A673 (cell line): ENCODE results near the gene FBXO3.

ENCODE experiments used
- EZH2 ChIP-seq: fragments of 200-600 bp; sonication (generic); IDR thresholded peaks from 2 replicates; pipeline ENCODE4 v1.6.1; 2017; ENCODE audit warnings: borderline replicate concordance, low read depth, mild to moderate bottlenecking, mixed read lengths, antibody characterized with exemption, low read length; ENCODE audit not compliant: poor library complexity, severe bottlenecking
- TF ChIP-seq, protein P1 (sequence below): fragments of 300-800, 200-600 bp; sonication (generic); conservative IDR thresholded peaks from 2 replicates; pipeline ENCODE4 v1.5.1; 2017; ENCODE audit warnings: low read depth, mild to moderate bottlenecking, antibody characterized with exemption, low read length, moderate library complexity, mixed read lengths

- TF ChIP-seq, protein P1, sequence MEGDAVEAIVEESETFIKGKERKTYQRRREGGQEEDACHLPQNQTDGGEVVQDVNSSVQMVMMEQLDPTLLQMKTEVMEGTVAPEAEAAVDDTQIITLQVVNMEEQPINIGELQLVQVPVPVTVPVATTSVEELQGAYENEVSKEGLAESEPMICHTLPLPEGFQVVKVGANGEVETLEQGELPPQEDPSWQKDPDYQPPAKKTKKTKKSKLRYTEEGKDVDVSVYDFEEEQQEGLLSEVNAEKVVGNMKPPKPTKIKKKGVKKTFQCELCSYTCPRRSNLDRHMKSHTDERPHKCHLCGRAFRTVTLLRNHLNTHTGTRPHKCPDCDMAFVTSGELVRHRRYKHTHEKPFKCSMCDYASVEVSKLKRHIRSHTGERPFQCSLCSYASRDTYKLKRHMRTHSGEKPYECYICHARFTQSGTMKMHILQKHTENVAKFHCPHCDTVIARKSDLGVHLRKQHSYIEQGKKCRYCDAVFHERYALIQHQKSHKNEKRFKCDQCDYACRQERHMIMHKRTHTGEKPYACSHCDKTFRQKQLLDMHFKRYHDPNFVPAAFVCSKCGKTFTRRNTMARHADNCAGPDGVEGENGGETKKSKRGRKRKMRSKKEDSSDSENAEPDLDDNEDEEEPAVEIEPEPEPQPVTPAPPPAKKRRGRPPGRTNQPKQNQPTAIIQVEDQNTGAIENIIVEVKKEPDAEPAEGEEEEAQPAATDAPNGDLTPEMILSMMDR: no peak
- no peak for TF ChIP-seq EZH2
Measured at GRCh38 chr11:33699515-33700062, 74.7 kb downstream of the FBXO3 start.
